KMS-11 (cell line): ENCODE data around the gene BRMS1L.
"Not testable (repeated sequence)": the region's sequence is repeated elsewhere in the genome, so short reads cannot be mapped to it uniquely, and the experiment has no call there.

Experiments
- H2AFZ ChIP-seq: fragments of 200-600 bp; sonication (generic); 2 replicates; pipeline ENCODE4 v1.6.1; 2016; ENCODE audit warnings: antibody characterized with exemption, mixed run types, low read depth
- H3K27ac ChIP-seq: fragments of 200-600 bp; sonication (generic); 2 replicates; pipeline ENCODE4 v1.6.1; 2016; ENCODE audit warnings: mild to moderate bottlenecking, mixed run types
- H3K27me3 ChIP-seq: fragments of 200-600 bp; sonication (generic); 2 replicates; pipeline ENCODE4 v1.6.1; 2017; ENCODE audit warnings: mild to moderate bottlenecking, low read depth, mixed run types, moderate library complexity; ENCODE audit not compliant: insufficient read depth
- H3K36me3 ChIP-seq: fragments of 200-600 bp; sonication (generic); 2 replicates; pipeline ENCODE4 v1.6.1; 2017; ENCODE audit warnings: mild to moderate bottlenecking, mixed run types; ENCODE audit not compliant: insufficient read depth
- H3K4me1 ChIP-seq: fragments of 200-600 bp; sonication (generic); 2 replicates; pipeline ENCODE4 v1.6.1; 2016; ENCODE audit warnings: mild to moderate bottlenecking, low read depth, mixed run types; ENCODE audit not compliant: poor library complexity, severe bottlenecking
- H3K4me2 ChIP-seq: fragments of 200-600 bp; sonication (generic); 2 replicates; pipeline ENCODE4 v1.7.0; 2016; ENCODE audit warnings: mild to moderate bottlenecking, mixed run types
- H3K4me3 ChIP-seq: fragments of 200-600 bp; sonication (generic); IDR thresholded peaks from 2 replicates; pipeline ENCODE4 v1.6.1; 2017; ENCODE audit warnings: low read depth, low read length, mixed read lengths; ENCODE audit not compliant: insufficient read depth
- H3K79me2 ChIP-seq: fragments of 200-600 bp; sonication (generic); 2 replicates; pipeline ENCODE4 v1.6.1; 2016; ENCODE audit warnings: low read depth, mixed run types; ENCODE audit not compliant: insufficient read depth
- H3K9ac ChIP-seq: fragments of 200-600 bp; sonication (generic); 2 replicates; pipeline ENCODE4 v1.6.1; 2016; ENCODE audit warnings: mild to moderate bottlenecking, mixed run types
- H4K20me1 ChIP-seq: fragments of 200-600 bp; sonication (generic); 2 replicates; pipeline ENCODE4 v1.6.1; 2016; ENCODE audit warnings: mild to moderate bottlenecking, mixed run types; ENCODE audit not compliant: insufficient read depth
- CTCF ChIP-seq: fragments of 200-600 bp; sonication (generic); conservative IDR thresholded peaks from 2 replicates; pipeline ENCODE4 v1.6.1; 2017; ENCODE audit warnings: low read depth, mild to moderate bottlenecking, antibody characterized with exemption, low read length, moderate library complexity, mixed read lengths

BRMS1L gene

GRCh38 chr14:35826218-35826951, at the start of gene BRMS1L:
BRMS1L (plus strand) TSS chr14:35826338; CDS start chr14:35826517, 179 bp downstream.
- peak within 1 kb of the TSS; percentile 69 for H2AFZ ChIP-seq
- no peaks in the 10 kb centered on the region for H3K36me3 ChIP-seq
- peak within 1 kb of the TSS; percentile 68; the same call in 1 of the 2 replicates for H3K9ac ChIP-seq
- H3K4me1 ChIP-seq = peaks cover 4% of the 10 kb centered on the region
- no peak within 1 kb of the TSS for H3K4me3 ChIP-seq
- peaks cover 17% of the 10 kb centered on the region; the same call in 1 of the 2 replicates for H3K79me2 ChIP-seq
- no peaks in the 10 kb centered on the region for H3K27me3 ChIP-seq
- TF ChIP-seq CTCF = no peak
- H3K4me2 ChIP-seq = peak within 1 kb of the TSS; percentile 58
- no peaks in the 10 kb centered on the region for H4K20me1 ChIP-seq
- peak within 1 kb of the TSS; percentile 79 for H3K27ac ChIP-seq

DNA sequence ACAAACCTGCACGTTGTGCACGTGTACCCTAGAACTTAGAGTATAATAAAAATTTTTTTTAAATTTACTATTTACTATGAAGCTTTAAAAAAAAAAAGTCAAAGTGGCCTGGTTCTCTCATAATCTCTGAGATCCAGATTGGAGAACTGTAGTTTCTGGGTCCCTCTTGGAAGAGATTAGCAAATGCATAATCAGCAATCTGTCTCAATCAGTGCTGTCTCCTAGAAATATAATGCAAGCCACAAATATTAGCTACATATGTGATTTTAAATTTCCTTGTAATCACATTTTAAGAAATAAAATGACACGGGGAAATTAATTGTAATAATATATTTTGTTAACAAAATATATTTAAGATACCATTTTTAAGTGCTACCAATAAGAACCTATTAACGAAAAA, 49.3 kb upstream of the BRMS1L start:
- Histone ChIP-seq H3K36me3 (no peaks in the 10 kb centered on the region), H3K4me1 (no peaks in the 10 kb centered on the region), H3K27ac (no peak overlapping the region), H2AFZ (no peak overlapping the region), H3K79me2 (no peaks in the 10 kb centered on the region), H3K4me2 (no peak overlapping the region), H3K9ac (no peak overlapping the region), H3K27me3 (no peaks in the 10 kb centered on the region), H4K20me1 (no peaks in the 10 kb centered on the region), H3K4me3 (no peak overlapping the region)
- TF ChIP-seq CTCF = no peak

- not testable (repeated sequence) for H3K79me2 ChIP-seq, H3K9ac ChIP-seq, H3K4me1 ChIP-seq, H3K27ac ChIP-seq, H2AFZ ChIP-seq, H3K27me3 ChIP-seq, H4K20me1 ChIP-seq, H3K4me2 ChIP-seq, H3K4me3 ChIP-seq, H3K36me3 ChIP-seq
Observed at GRCh38 chr14:35777550-35777949, 48.6 kb upstream of the BRMS1L start.

- TF ChIP-seq CTCF = no peak
- no peaks in the 10 kb centered on the region for H3K36me3 ChIP-seq
- H2AFZ ChIP-seq = no peak overlapping the region
- no peak overlapping the region for H3K27ac ChIP-seq
- peaks cover 4% of the 10 kb centered on the region for H3K4me1 ChIP-seq
- no peak overlapping the region for H3K9ac ChIP-seq
- no peaks in the 10 kb centered on the region for H4K20me1 ChIP-seq
- no peaks in the 10 kb centered on the region for H3K79me2 ChIP-seq
- H3K4me3 ChIP-seq = no peak overlapping the region
- H3K27me3 ChIP-seq = no peaks in the 10 kb centered on the region
- no peak overlapping the region for H3K4me2 ChIP-seq
Observed at GRCh38 chr14:35779368-35779767, 46.8 kb upstream of the BRMS1L start.

GRCh38 chr14:35783699-35784098, 42.4 kb upstream of the BRMS1L start:
- Histone ChIP-seq H3K4me2 (no peak overlapping the region), H3K4me1 (peaks cover 7% of the 10 kb centered on the region), H2AFZ (no peak overlapping the region), H3K4me3 (no peak overlapping the region), H3K79me2 (no peaks in the 10 kb centered on the region), H3K36me3 (no peaks in the 10 kb centered on the region), H4K20me1 (no peaks in the 10 kb centered on the region), H3K9ac (no peak overlapping the region), H3K27me3 (no peaks in the 10 kb centered on the region), H3K27ac (no peak overlapping the region)
- TF ChIP-seq CTCF = no peak
